ENCODE data around the gene KIF2A. TPM values are rescaled to one million over a fixed set of nuclear protein-coding genes. Genes with fewer than 3 reads are reported as not detected.

The KIF2A gene
- total RNA-seq, 4 donors from 2014 or later: 36.5 to 45.6 (median 41.9) TPM

- TF ChIP-seq, protein P1, sequence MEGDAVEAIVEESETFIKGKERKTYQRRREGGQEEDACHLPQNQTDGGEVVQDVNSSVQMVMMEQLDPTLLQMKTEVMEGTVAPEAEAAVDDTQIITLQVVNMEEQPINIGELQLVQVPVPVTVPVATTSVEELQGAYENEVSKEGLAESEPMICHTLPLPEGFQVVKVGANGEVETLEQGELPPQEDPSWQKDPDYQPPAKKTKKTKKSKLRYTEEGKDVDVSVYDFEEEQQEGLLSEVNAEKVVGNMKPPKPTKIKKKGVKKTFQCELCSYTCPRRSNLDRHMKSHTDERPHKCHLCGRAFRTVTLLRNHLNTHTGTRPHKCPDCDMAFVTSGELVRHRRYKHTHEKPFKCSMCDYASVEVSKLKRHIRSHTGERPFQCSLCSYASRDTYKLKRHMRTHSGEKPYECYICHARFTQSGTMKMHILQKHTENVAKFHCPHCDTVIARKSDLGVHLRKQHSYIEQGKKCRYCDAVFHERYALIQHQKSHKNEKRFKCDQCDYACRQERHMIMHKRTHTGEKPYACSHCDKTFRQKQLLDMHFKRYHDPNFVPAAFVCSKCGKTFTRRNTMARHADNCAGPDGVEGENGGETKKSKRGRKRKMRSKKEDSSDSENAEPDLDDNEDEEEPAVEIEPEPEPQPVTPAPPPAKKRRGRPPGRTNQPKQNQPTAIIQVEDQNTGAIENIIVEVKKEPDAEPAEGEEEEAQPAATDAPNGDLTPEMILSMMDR (IDR thresholded peaks at IDR 0.05; ENCODE audit: low read depth): no peak
Observed at GRCh38 chr5:62375627-62376026, 69.6 kb downstream of the KIF2A start.

DNA sequence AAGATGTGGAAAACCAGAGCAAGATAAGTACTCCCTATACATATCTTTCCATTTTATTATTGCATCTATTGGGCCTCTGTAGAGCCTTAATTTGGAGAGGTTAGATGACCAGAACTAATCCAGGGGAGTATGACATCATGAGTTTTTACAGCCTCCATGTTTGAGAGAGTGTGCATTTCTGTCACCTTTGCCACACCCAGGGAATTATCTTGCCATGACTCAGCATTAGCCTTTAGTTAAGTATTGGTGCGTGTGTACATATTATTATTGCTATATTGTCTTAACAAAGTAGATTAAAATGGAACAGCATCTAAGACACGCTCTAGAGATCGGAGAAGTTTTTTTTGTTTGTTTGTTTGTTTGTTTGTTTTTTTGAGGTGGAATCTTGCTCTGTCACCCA lies 70.1 kb downstream of the KIF2A start:
- TF ChIP-seq, protein P1 (IDR thresholded peaks at IDR 0.05; ENCODE audit: low read depth): no peak

- TF ChIP-seq, protein P1 (IDR thresholded peaks at IDR 0.05; ENCODE audit: low read depth): no peak
Observed at GRCh38 chr5:62385131-62385530, 79.1 kb downstream of the KIF2A start.

GRCh38 chr5:62385816-62386400 lies 79.9 kb downstream of the KIF2A start:
- TF ChIP-seq, protein P1 (IDR thresholded peaks at IDR 0.05; ENCODE audit: low read depth): no peak

DNA sequence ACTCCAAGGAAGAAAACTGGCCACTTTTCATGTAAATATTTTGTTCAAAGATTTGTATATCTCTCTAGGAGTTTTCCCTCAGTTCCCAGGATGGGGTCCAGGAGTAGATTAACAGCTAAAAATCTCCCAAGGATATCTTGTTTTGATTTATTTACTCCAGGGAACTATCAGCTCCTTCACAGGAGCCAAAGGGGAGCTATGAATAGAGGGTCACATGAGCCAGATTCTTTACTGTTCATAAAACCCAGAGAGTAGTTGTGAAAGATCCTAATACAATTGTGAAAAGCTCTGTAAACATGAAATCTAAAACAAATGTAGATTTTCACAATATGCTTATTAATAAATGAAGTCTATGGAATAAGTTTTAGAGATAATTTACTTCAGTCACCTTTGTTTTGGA lies 80.8 kb downstream of the KIF2A start:
- TF ChIP-seq, protein P1 (IDR thresholded peaks at IDR 0.05; ENCODE audit: low read depth): no peak

GRCh38 chr5:62395210-62395950 lies 89.4 kb downstream of the KIF2A start:
- TF ChIP-seq, protein P1 (IDR thresholded peaks at IDR 0.05; ENCODE audit: low read depth): no peak

DNA sequence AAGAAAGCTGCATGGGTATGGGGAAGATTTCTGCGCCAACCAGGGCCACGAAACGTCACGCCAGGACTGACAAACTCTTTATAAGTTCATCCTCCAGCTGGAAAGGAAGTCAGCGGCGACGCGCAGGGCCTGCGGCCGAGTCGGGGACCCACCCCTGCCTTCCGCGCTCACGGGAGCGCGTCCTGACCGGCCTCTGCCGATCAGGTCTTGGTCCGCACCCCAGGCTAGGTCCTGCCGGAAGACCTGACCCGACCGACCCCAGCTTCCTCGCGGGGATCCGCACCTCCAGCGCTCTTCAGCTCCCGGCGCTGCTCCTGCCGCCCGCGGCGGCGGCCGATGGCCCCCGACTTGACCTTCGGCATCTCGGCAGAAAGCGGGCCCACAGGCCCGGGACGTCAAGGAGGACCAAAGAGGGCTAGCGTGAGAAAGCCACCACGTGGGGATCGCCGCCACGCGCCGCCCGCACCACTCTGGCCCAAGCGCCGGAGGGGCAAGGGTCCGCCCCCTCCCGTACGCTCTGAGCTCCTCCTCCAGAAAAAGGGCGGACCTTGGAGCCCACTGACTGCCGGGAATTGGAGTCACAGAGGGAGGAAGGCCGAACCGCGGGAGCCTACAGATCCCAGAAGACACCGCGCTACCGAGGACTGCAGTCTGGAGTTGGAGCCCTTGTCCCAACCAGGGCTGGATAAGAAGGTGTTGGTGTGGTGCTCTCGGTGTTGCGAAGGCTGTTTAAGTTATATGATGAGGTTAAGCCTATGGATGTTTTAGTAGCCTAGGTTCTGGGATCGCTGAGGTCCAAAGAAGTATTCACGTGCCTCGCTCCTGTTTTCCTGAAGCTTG lies 97.6 kb downstream of the KIF2A start, which contains the start of gene DIMT1:
Gene DIMT1 (minus strand): TSS at position 495 of the 840 bp plus-strand sequence. CDS start 133 bp downstream, at position 362.
- TF ChIP-seq, protein P1 (IDR thresholded peaks at IDR 0.05; ENCODE audit: low read depth): no peak

All from subcutaneous adipose tissue (tissue), 4 donors.